ENCODE results near the gene FGF12.

The FGF12 gene

DNA sequence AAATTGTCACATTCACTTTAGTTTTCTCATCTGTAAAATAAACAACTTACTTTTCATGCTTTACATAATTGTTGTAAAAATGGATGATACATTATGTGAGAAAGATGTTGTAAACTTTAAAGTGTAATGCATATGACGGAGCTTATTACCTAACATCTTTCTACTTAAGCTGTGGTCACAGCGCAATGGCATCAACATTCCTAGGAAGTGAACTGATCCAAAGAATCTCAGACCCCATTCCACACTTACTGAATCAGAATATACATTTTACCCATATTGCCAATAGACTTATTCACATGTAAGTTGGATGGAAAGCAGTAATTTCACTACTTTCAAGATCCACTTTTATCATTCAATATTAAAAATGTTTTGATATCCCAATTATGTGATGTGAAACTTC, 497.5 kb downstream of the FGF12 start:
- no peak for ATAC-seq
- TF ChIP-seq, protein P1, sequence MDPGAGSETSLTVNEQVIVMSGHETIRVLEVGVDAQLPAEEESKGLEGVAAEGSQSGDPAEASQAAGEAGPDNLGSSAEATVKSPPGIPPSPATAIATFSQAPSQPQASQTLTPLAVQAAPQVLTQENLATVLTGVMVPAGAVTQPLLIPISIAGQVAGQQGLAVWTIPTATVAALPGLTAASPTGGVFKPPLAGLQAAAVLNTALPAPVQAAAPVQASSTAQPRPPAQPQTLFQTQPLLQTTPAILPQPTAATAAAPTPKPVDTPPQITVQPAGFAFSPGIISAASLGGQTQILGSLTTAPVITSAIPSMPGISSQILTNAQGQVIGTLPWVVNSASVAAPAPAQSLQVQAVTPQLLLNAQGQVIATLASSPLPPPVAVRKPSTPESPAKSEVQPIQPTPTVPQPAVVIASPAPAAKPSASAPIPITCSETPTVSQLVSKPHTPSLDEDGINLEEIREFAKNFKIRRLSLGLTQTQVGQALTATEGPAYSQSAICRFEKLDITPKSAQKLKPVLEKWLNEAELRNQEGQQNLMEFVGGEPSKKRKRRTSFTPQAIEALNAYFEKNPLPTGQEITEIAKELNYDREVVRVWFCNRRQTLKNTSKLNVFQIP (CRISPR knock-in tag; IDR thresholded peaks at IDR 0.05; ENCODE audit: borderline replicate concordance, low read depth): no peak
- TF ChIP-seq ESRRG (CRISPR knock-in tag; IDR thresholded peaks at IDR 0.05) (no peak), SNAI2 (CRISPR knock-in tag; IDR thresholded peaks at IDR 0.05) (no peak), ARNTL (CRISPR knock-in tag; IDR thresholded peaks at IDR 0.05; ENCODE audit: borderline replicate concordance, low read depth) (no peak), ZNF565 (CRISPR knock-in tag; conservative IDR thresholded peaks at IDR 0.05; ENCODE audit: low read depth) (no peak), ZC3H10 (CRISPR knock-in tag; IDR thresholded peaks at IDR 0.05) (no peak), GLIS3 (CRISPR knock-in tag; IDR thresholded peaks at IDR 0.05) (no peak), TCF4 (CRISPR knock-in tag; IDR thresholded peaks at IDR 0.05; ENCODE audit: borderline replicate concordance) (no peak)

DNA sequence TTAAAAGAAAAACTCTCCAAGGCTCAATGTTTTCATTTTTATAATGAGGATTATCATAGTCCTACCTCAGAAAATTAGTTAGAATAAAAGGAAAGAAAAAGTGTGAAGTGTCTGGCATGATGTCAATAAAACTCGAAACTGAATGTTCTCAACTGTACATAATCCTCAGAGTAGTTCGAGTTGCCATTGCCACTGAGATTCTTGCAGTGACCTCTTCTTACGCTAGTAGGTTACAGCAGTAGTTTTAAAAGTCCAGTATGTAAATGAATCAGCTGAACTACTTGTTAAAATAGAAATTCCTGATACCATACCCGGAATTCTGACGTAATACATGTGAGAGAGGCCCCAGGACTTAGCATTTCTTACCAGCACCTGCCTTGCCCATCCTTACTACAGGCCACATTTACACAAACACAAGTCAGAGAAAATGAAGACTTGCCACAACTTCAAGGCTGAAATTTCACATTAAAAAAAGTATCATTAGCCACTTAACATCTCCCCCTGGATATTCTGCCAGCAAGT, 502.6 kb downstream of the FGF12 start:
- no peak for ATAC-seq
- no peak for TF ChIP-seq ZC3H10 (CRISPR knock-in tag; IDR thresholded peaks at IDR 0.05)

- TF ChIP-seq ZFP3 (CRISPR knock-in tag; IDR thresholded peaks at IDR 0.05) (no peak), CREB5 (CRISPR knock-in tag; IDR thresholded peaks at IDR 0.05; ENCODE audit: low read depth) (no peak), PPARA (CRISPR knock-in tag; IDR thresholded peaks at IDR 0.05; ENCODE audit: borderline replicate concordance) (no peak), TOX (CRISPR knock-in tag; IDR thresholded peaks at IDR 0.05; ENCODE audit: borderline replicate concordance) (no peak), ZC3H10 (CRISPR knock-in tag; IDR thresholded peaks at IDR 0.05) (no peak), GLIS3 (CRISPR knock-in tag; IDR thresholded peaks at IDR 0.05) (no peak), ESRRG (CRISPR knock-in tag; IDR thresholded peaks at IDR 0.05) (no peak), SNAI2 (CRISPR knock-in tag; IDR thresholded peaks at IDR 0.05) (no peak), CSDC2 (CRISPR knock-in tag; IDR thresholded peaks at IDR 0.05) (no peak), PATZ1 (CRISPR knock-in tag; IDR thresholded peaks at IDR 0.05; ENCODE audit: borderline replicate concordance) (no peak)
- TF ChIP-seq, protein P2, sequence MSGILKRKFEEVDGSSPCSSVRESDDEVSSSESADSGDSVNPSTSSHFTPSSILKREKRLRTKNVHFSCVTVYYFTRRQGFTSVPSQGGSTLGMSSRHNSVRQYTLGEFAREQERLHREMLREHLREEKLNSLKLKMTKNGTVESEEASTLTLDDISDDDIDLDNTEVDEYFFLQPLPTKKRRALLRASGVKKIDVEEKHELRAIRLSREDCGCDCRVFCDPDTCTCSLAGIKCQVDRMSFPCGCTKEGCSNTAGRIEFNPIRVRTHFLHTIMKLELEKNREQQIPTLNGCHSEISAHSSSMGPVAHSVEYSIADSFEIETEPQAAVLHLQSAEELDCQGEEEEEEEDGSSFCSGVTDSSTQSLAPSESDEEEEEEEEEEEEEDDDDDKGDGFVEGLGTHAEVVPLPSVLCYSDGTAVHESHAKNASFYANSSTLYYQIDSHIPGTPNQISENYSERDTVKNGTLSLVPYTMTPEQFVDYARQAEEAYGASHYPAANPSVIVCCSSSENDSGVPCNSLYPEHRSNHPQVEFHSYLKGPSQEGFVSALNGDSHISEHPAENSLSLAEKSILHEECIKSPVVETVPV (CRISPR knock-in tag; IDR thresholded peaks at IDR 0.05): no peak
- TF ChIP-seq, protein P3, sequence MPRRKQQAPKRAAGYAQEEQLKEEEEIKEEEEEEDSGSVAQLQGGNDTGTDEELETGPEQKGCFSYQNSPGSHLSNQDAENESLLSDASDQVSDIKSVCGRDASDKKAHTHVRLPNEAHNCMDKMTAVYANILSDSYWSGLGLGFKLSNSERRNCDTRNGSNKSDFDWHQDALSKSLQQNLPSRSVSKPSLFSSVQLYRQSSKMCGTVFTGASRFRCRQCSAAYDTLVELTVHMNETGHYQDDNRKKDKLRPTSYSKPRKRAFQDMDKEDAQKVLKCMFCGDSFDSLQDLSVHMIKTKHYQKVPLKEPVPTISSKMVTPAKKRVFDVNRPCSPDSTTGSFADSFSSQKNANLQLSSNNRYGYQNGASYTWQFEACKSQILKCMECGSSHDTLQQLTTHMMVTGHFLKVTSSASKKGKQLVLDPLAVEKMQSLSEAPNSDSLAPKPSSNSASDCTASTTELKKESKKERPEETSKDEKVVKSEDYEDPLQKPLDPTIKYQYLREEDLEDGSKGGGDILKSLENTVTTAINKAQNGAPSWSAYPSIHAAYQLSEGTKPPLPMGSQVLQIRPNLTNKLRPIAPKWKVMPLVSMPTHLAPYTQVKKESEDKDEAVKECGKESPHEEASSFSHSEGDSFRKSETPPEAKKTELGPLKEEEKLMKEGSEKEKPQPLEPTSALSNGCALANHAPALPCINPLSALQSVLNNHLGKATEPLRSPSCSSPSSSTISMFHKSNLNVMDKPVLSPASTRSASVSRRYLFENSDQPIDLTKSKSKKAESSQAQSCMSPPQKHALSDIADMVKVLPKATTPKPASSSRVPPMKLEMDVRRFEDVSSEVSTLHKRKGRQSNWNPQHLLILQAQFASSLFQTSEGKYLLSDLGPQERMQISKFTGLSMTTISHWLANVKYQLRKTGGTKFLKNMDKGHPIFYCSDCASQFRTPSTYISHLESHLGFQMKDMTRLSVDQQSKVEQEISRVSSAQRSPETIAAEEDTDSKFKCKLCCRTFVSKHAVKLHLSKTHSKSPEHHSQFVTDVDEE (CRISPR knock-in tag; IDR thresholded peaks at IDR 0.05): no peak
Observed at GRCh38 chr3:192223815-192224214, 503.5 kb downstream of the FGF12 start.

GRCh38 chr3:192220915-192221314, 506.4 kb downstream of the FGF12 start:
- no peak for ATAC-seq
- TF ChIP-seq OSR1 (CRISPR knock-in tag; IDR thresholded peaks at IDR 0.05) (no peak), ZNF8 (CRISPR knock-in tag; IDR thresholded peaks at IDR 0.05) (no peak), ESRRG (CRISPR knock-in tag; IDR thresholded peaks at IDR 0.05) (no peak), ZC3H10 (CRISPR knock-in tag; IDR thresholded peaks at IDR 0.05) (no peak), ZNF70 (CRISPR knock-in tag; IDR thresholded peaks at IDR 0.05) (no peak), TOX (CRISPR knock-in tag; IDR thresholded peaks at IDR 0.05; ENCODE audit: borderline replicate concordance) (no peak), ISL1 (CRISPR knock-in tag; IDR thresholded peaks at IDR 0.05) (no peak), ARNTL (CRISPR knock-in tag; IDR thresholded peaks at IDR 0.05; ENCODE audit: borderline replicate concordance, low read depth) (no peak), PPARA (CRISPR knock-in tag; IDR thresholded peaks at IDR 0.05; ENCODE audit: borderline replicate concordance) (no peak), CREB5 (CRISPR knock-in tag; IDR thresholded peaks at IDR 0.05; ENCODE audit: low read depth) (no peak), CSDC2 (CRISPR knock-in tag; IDR thresholded peaks at IDR 0.05) (no peak), PATZ1 (CRISPR knock-in tag; IDR thresholded peaks at IDR 0.05; ENCODE audit: borderline replicate concordance) (no peak), ZNF565 (CRISPR knock-in tag; conservative IDR thresholded peaks at IDR 0.05; ENCODE audit: low read depth) (no peak), ZFP30 (CRISPR knock-in tag; IDR thresholded peaks at IDR 0.05) (no peak)
- TF ChIP-seq, protein P2 (CRISPR knock-in tag; IDR thresholded peaks at IDR 0.05): no peak

More at GRCh38 chr3:192223815-192224214, 503.5 kb downstream of the FGF12 start:
- ATAC-seq: no peak
